Nephron (organoid): ENCODE results near the gene PPARGC1A.

ENCODE experiments used
- H3K27ac Mint-ChIP-seq, 3 experiments: 2 replicates each; pipeline ENCODE4 v1.8.0; 2020; ENCODE audit warnings: mixed read lengths in 3 of 3, mild to moderate bottlenecking in 2 of 3, moderate library complexity in 1 of 3
- H3K27me3 Mint-ChIP-seq: 2 replicates; pipeline ENCODE4 v1.8.0; 2021; ENCODE audit warnings: low read depth, mild to moderate bottlenecking, moderate library complexity, mixed read lengths
- H3K36me3 Mint-ChIP-seq: 2 replicates; pipeline ENCODE4 v1.8.0; 2020; ENCODE audit warnings: low read depth, mixed read lengths
- H3K4me1 Mint-ChIP-seq: 2 replicates; pipeline ENCODE4 v1.8.0; 2020; ENCODE audit warnings: mixed read lengths
- H3K4me3 Mint-ChIP-seq, 3 experiments: 2 replicates each; pipeline ENCODE4 v1.8.0; 2020; ENCODE audit warnings: mild to moderate bottlenecking in 3 of 3, mixed read lengths in 3 of 3, moderate library complexity in 2 of 3
- H3K9me3 Mint-ChIP-seq: 2 replicates; pipeline ENCODE4 v1.8.0; 2020; ENCODE audit warnings: mixed read lengths
- CTCF ChIP-seq, 3 experiments: fragments of 200-600 bp; sonication (generic); IDR thresholded peaks; one replicate each; pipeline ENCODE4 v1.5.0; 2021; ENCODE audit warnings: antibody characterized with exemption in 3 of 3; ENCODE audit not compliant: unreplicated experiment in 3 of 3

PPARGC1A gene

GRCh38 chr4:23920296-23920695, 30.4 kb upstream of the PPARGC1A start:
- H3K27ac Mint-ChIP-seq = no peak overlapping the region
- no peaks in the 10 kb centered on the region for H3K27me3 Mint-ChIP-seq
- no peaks in the 10 kb centered on the region for H3K36me3 Mint-ChIP-seq
- H3K4me1 Mint-ChIP-seq = no peaks in the 10 kb centered on the region
- H3K9me3 Mint-ChIP-seq = no peaks in the 10 kb centered on the region
- H3K4me3 Mint-ChIP-seq = no peak overlapping the region
- TF ChIP-seq CTCF (IDR thresholded peaks at IDR 0.05; ENCODE audit: unreplicated experiment in 3 of 3) = no peak

- no peaks in the 10 kb centered on the region for H3K4me1 Mint-ChIP-seq
- no peak overlapping the region for H3K4me3 Mint-ChIP-seq
- TF ChIP-seq CTCF (IDR thresholded peaks at IDR 0.05; ENCODE audit: unreplicated experiment in 3 of 3) = no peak
- H3K27ac Mint-ChIP-seq = no peak overlapping the region
- no peaks in the 10 kb centered on the region for H3K27me3 Mint-ChIP-seq
- H3K36me3 Mint-ChIP-seq = no peaks in the 10 kb centered on the region
- no peaks in the 10 kb centered on the region for H3K9me3 Mint-ChIP-seq
Observed at GRCh38 chr4:23916282-23916681, 26.4 kb upstream of the PPARGC1A start.

GRCh38 chr4:23915459-23916132, 25.7 kb upstream of the PPARGC1A start:
- no peaks in the 10 kb centered on the region for H3K4me1 Mint-ChIP-seq
- no peak overlapping the region for H3K4me3 Mint-ChIP-seq
- no peak overlapping the region for H3K27ac Mint-ChIP-seq
- TF ChIP-seq CTCF (IDR thresholded peaks at IDR 0.05; ENCODE audit: unreplicated experiment in 3 of 3) = no peak
- H3K9me3 Mint-ChIP-seq = no peaks in the 10 kb centered on the region
- no peaks in the 10 kb centered on the region for H3K36me3 Mint-ChIP-seq
- H3K27me3 Mint-ChIP-seq = no peaks in the 10 kb centered on the region

GRCh38 chr4:23911675-23912455, 22.0 kb upstream of the PPARGC1A start:
- no peak overlapping the region for H3K4me3 Mint-ChIP-seq
- H3K27me3 Mint-ChIP-seq = no peaks in the 10 kb centered on the region
- no peaks in the 10 kb centered on the region for H3K9me3 Mint-ChIP-seq
- no peak for TF ChIP-seq CTCF (IDR thresholded peaks at IDR 0.05; ENCODE audit: unreplicated experiment in 3 of 3)
- no peaks in the 10 kb centered on the region for H3K36me3 Mint-ChIP-seq
- H3K27ac Mint-ChIP-seq = no peak overlapping the region
- no peaks in the 10 kb centered on the region for H3K4me1 Mint-ChIP-seq

GRCh38 chr4:23909671-23910070, 19.8 kb upstream of the PPARGC1A start:
- Mint-ChIP-seq H3K4me1 (peaks cover 7% of the 10 kb centered on the region), H3K27ac (no peak overlapping the region), H3K4me3 (no peak overlapping the region), H3K36me3 (no peaks in the 10 kb centered on the region), H3K9me3 (no peaks in the 10 kb centered on the region), H3K27me3 (no peaks in the 10 kb centered on the region)
- TF ChIP-seq CTCF (IDR thresholded peaks at IDR 0.05; ENCODE audit: unreplicated experiment in 3 of 3) = no peak
